ENCODE data around the gene TRAT1. TPM values are rescaled to one million over a fixed set of nuclear protein-coding genes. Genes with fewer than 3 reads are reported as not detected.

Gene TRAT1
- total and polyA plus RNA-seq, 9 of the 15 experiments (the other 6 are each of a cell fraction or from before 2014, with no cell fraction given): not detected

GRCh38 chr3:108806316-108806715 is 16.3 kb upstream of the TRAT1 start:
- WGBS (ENCODE audit: insufficient coverage, low coverage, missing lambda C conversion rate): 0% methylated on average over 4 of the region's 4 CpGs
- BruUV-seq (replicated peaks): no TSS peak
- CTCF ChIA-PET (ENCODE audit: low intra/inter-chr PET ratio): no interaction called here
- in situ Hi-C loops (cut with MboI): no loop called here
- no peaks in the 10 kb centered on the region for H4K20me1 ChIP-seq (replicated peaks; ENCODE audit: control insufficient read depth, insufficient read depth, low read length)
- no peak overlapping the region for H3K4me3 ChIP-seq
- no peaks in the 10 kb centered on the region for H3K79me2 ChIP-seq (ENCODE audit: control insufficient read depth, insufficient read depth, low read length)
- no peak overlapping the region for H2AFZ ChIP-seq (ENCODE audit: low read depth, low read length)
- DNase-seq (ENCODE audit: extremely low read depth in 1 of 4, low spot score in 3 of 4): no peak
- no peaks in the 10 kb centered on the region for H3K36me3 ChIP-seq (ENCODE audit: control insufficient read depth, insufficient read depth, low read length)
- no peak for ATAC-seq
- H3K4me2 ChIP-seq (ENCODE audit: insufficient read depth, low read length): no peak overlapping the region
- H3K9ac ChIP-seq (ENCODE audit: insufficient read depth in 1 of 2, low read depth in 2 of 2, low read length in 2 of 2): no peak overlapping the region
- no peaks in the 10 kb centered on the region for H3K9me3 ChIP-seq (replicated peaks; ENCODE audit: control insufficient read depth, insufficient read depth, low read depth, low read length)
- no peak overlapping the region for H3K27ac ChIP-seq (ENCODE audit: extremely low read depth, low read depth, low read length)
- H3K9me1 ChIP-seq (ENCODE audit: control insufficient read depth, insufficient read depth, low read length): no peaks in the 10 kb centered on the region
- FAIRE-seq: no peak
- POLR2A ChIA-PET: no interaction called here
- intact Hi-C loops (cut with micrococcal nuclease): no loop called here
- no peaks in the 10 kb centered on the region for H3K4me1 ChIP-seq (replicated peaks in 1 of 2; ENCODE audit: control insufficient read depth in 2 of 2, insufficient read depth in 2 of 2, low read length in 2 of 2)
- no peaks in the 10 kb centered on the region for H3K27me3 ChIP-seq (ENCODE audit: control insufficient read depth in 2 of 2, insufficient read depth in 2 of 2, low read length in 2 of 2)
- peak; percentile 28 for TF ChIP-seq GABPA (tag; conservative IDR thresholded peaks at IDR 0.05; ENCODE audit: low read depth)
- no peak for TF ChIP-seq DEAF1 (CRISPR knock-in tag; IDR thresholded peaks at IDR 0.05)

GRCh38 chr3:108818404-108818803 is 4.2 kb upstream of the TRAT1 start:
- POLR2A ChIA-PET: interaction anchor here (0.7 kb wide), 1 partner anchor 98 kb away, joined by 3 read pairs; no protein-coding TSS in a partner anchor
- in situ Hi-C loops (cut with MboI): no loop called here
- BruUV-seq (replicated peaks): no TSS peak
- TF ChIP-seq ZNF121 (CRISPR knock-in tag; conservative IDR thresholded peaks at IDR 0.05) (no peak), CTCF (IDR thresholded peaks at IDR 0.05 in 2 of 3, conservative IDR thresholded peaks at IDR 0.05 in 1 of 3; ENCODE audit: insufficient read depth in 2 of 3, low read depth in 1 of 3, low read length in 3 of 3) (peak; percentile 42 to 59 (median 50); a peak in 4 of 6 replicates), RAD21 (CRISPR knock-in tag; conservative IDR thresholded peaks at IDR 0.05 in 1 of 2, IDR thresholded peaks at IDR 0.05 in 1 of 2) (peak; percentile 54 to 69), E2F5 (CRISPR knock-in tag; IDR thresholded peaks at IDR 0.05) (no peak), THRA (IDR thresholded peaks at IDR 0.05) (no peak), POLR2AphosphoS5 (IDR thresholded peaks at IDR 0.05; ENCODE audit: control insufficient read depth, insufficient read depth, low read depth, low read length) (no peak)

More at GRCh38 chr3:108818404-108818803, 4.2 kb upstream of the TRAT1 start:
- CTCF ChIA-PET (ENCODE audit: low intra/inter-chr PET ratio): interaction anchor here (0.8 to 1.2 kb wide), 2 partner anchors 157 to 329 kb away, joined by 3 to 5 read pairs; no protein-coding TSS in a partner anchor
- Histone ChIP-seq H3K4me1 (replicated peaks in 1 of 2; ENCODE audit: control insufficient read depth in 2 of 2, insufficient read depth in 2 of 2, low read length in 2 of 2) (no peaks in the 10 kb centered on the region), H3K27ac (ENCODE audit: extremely low read depth, low read depth, low read length) (no peak overlapping the region), H3K79me2 (ENCODE audit: control insufficient read depth, insufficient read depth, low read length) (no peaks in the 10 kb centered on the region), H3K27me3 (ENCODE audit: control insufficient read depth in 2 of 2, insufficient read depth in 2 of 2, low read length in 2 of 2) (no peaks in the 10 kb centered on the region), H3K9me1 (ENCODE audit: control insufficient read depth, insufficient read depth, low read length) (no peaks in the 10 kb centered on the region), H2AFZ (ENCODE audit: low read depth, low read length) (no peak overlapping the region), H4K20me1 (replicated peaks; ENCODE audit: control insufficient read depth, insufficient read depth, low read length) (no peaks in the 10 kb centered on the region), H3K4me3 (no peak overlapping the region), H3K36me3 (ENCODE audit: control insufficient read depth, insufficient read depth, low read length) (no peaks in the 10 kb centered on the region), H3K9ac (ENCODE audit: insufficient read depth in 1 of 2, low read depth in 2 of 2, low read length in 2 of 2) (no peak overlapping the region), H3K4me2 (ENCODE audit: insufficient read depth, low read length) (no peak overlapping the region), H3K9me3 (replicated peaks; ENCODE audit: control insufficient read depth, insufficient read depth, low read depth, low read length) (no peaks in the 10 kb centered on the region)
- peak; percentile 84 for ATAC-seq
- peak in 3 of 4 experiments; percentile 2 to 33 (median 16) for DNase-seq (ENCODE audit: extremely low read depth in 1 of 4, low spot score in 3 of 4)
- intact Hi-C loops (cut with micrococcal nuclease): loop anchor here (1.0 kb wide), 1 partner anchor 156 kb away; no protein-coding TSS in a partner anchor
- no peak for FAIRE-seq
- WGBS (ENCODE audit: insufficient coverage, low coverage, missing lambda C conversion rate): 0% methylated on average over 2 of the region's 2 CpGs
